Measurements from ENCODE around the gene RANBP3.

GRCh38 chr19:5880196-5880595 is 97.7 kb downstream of the RANBP3 start:
- TF ChIP-seq GATA2 (CRISPR knock-in tag; IDR thresholded peaks at IDR 0.05) (no peak), CTCF (IDR thresholded peaks at IDR 0.05) (no peak), SIN3A (IDR thresholded peaks at IDR 0.05; ENCODE audit: borderline replicate concordance, low read depth, low read length) (no peak), CHD2 (IDR thresholded peaks at IDR 0.05; ENCODE audit: low read length, partially characterized antibody) (no peak)
